K562 (cell line): ENCODE data around the gene ZBTB24. TPM values are rescaled to one million over a fixed set of nuclear protein-coding genes. Genes with fewer than 3 reads are reported as not detected.
A peak's percentile ranks its signal among the peaks of the same experiment; 100 is the strongest.

Experiments used
- PHF21A ChIP-seq: fragments of 450-650 bp; IDR thresholded peaks from 2 replicates; pipeline ENCODE4 v1.6.1; 2017; ENCODE audit warnings: low read depth, borderline replicate concordance
- PHTF2 ChIP-seq: fragments of 250-450 bp; sonication (Bioruptor Pico); IDR thresholded peaks from 2 replicates; pipeline ENCODE4 v1.5.0; 2021; ENCODE audit warnings: mild to moderate bottlenecking
- RAD21 ChIP-seq, 2 experiments: fragments of 250-450 bp in 1 of 2; fragments of 450-650 bp in 1 of 2; sonication (Bioruptor Pico) in 1 of 2; formaldehyde crosslinking in 1 of 2; IDR thresholded peaks in 1 of 2; conservative IDR thresholded peaks in 1 of 2; 2 replicates each; pipeline versions ENCODE4 v1.4.0 to v1.8.0; 2020 to 2022; ENCODE audit warnings: mild to moderate bottlenecking in 2 of 2, moderate library complexity in 1 of 2
- RB1 ChIP-seq: fragments of 450-650 bp; IDR thresholded peaks from 2 replicates; pipeline ENCODE4 v1.6.1; 2017; ENCODE audit warnings: low read depth, mild to moderate bottlenecking
- SMC3 ChIP-seq: conservative IDR thresholded peaks from 2 replicates; pipeline ENCODE4 v1.6.1; 2011; ENCODE audit warnings: low read depth, low read length, improper control_type of control experiment; ENCODE audit not compliant: insufficient read depth
- USF2 ChIP-seq: sonication (generic); formaldehyde crosslinking; IDR thresholded peaks from 2 replicates; pipeline ENCODE4 v1.5.0; 2020; ENCODE audit warnings: missing genetic modification reagents
- ZC3H11A ChIP-seq: IDR thresholded peaks from 2 replicates; pipeline ENCODE4 v1.6.1; 2012; ENCODE audit warnings: low read depth, low read length, improper control_type of control experiment
- ZKSCAN3 ChIP-seq: fragments of 250-450 bp; sonication (Bioruptor Pico); IDR thresholded peaks from 2 replicates; pipeline ENCODE4 v1.4.0; 2020
- ZKSCAN8 ChIP-seq: fragments of 200-800 bp; sonication (Bioruptor generic); IDR thresholded peaks from 2 replicates; pipeline ENCODE4 v1.6.1; 2016; ENCODE audit warnings: missing genetic modification characterization, missing compliant biosample characterization
- polyA plus RNA-seq, 8 experiments: library from polyadenylated mRNA; depleted of rRNA in 4 of 8; stranded (reverse) in 5 of 8; unstranded in 3 of 8; fragments of >200 nt; fragmentation: Nextera tagmentation in 2 of 8; fragmentation: Illumina TruSeq in 1 of 8; extraction: Ambion mirVana in 2 of 8; extraction: Trizol in 1 of 8; gene quantifications; 2 replicates each; pipeline versions ENCODE4 v1.2.1 to v1.2.3, GENCODE V29; 2011 to 2014; ENCODE audit warnings: inconsistent platforms in 1 of 8, missing spikeins in 1 of 8
- total RNA-seq, 7 experiments: library from RNA; depleted of rRNA in 6 of 7; stranded (reverse); fragments of >200 nt in 6 of 7; fragmentation: Illumina TruSeq in 2 of 7; extraction: Trizol in 2 of 7; gene quantifications; 2 replicates each; pipeline versions ENCODE4 v1.2.1 to v1.2.3, GENCODE V29; 2011 to 2021; ENCODE audit warnings: low replicate concordance in 1 of 7
- TF ChIP-seq, protein P1 (sequence below), 2 experiments: fragments of 450-650 bp; formaldehyde crosslinking in 1 of 2; IDR thresholded peaks; 2 replicates each; pipeline versions ENCODE4 v1.4.0 to v1.6.1; 2014 to 2020; ENCODE audit warnings: mild to moderate bottlenecking in 2 of 2, borderline replicate concordance in 1 of 2, low read depth in 1 of 2
- TF ChIP-seq, protein P2 (sequence below), 3 experiments: IDR thresholded peaks in 2 of 3; conservative IDR thresholded peaks in 1 of 3; 2 replicates each; pipeline ENCODE4 v1.5.1; 2011 to 2012; ENCODE audit warnings: low read length in 3 of 3, mild to moderate bottlenecking in 3 of 3, control low read depth in 2 of 3, improper control_type of control experiment in 1 of 3, inconsistent platforms in 1 of 3, low read depth in 1 of 3, mixed read lengths in 1 of 3, moderate library complexity in 1 of 3; ENCODE audit not compliant: insufficient read depth in 2 of 3

The ZBTB24 gene
- total and polyA plus RNA-seq, 9 of the 15 experiments (the other 6 are each of a cell fraction or from before 2014, with no cell fraction given), result 2.0 to 16.7 (median 8.3) TPM

- TF ChIP-seq, protein P1, sequence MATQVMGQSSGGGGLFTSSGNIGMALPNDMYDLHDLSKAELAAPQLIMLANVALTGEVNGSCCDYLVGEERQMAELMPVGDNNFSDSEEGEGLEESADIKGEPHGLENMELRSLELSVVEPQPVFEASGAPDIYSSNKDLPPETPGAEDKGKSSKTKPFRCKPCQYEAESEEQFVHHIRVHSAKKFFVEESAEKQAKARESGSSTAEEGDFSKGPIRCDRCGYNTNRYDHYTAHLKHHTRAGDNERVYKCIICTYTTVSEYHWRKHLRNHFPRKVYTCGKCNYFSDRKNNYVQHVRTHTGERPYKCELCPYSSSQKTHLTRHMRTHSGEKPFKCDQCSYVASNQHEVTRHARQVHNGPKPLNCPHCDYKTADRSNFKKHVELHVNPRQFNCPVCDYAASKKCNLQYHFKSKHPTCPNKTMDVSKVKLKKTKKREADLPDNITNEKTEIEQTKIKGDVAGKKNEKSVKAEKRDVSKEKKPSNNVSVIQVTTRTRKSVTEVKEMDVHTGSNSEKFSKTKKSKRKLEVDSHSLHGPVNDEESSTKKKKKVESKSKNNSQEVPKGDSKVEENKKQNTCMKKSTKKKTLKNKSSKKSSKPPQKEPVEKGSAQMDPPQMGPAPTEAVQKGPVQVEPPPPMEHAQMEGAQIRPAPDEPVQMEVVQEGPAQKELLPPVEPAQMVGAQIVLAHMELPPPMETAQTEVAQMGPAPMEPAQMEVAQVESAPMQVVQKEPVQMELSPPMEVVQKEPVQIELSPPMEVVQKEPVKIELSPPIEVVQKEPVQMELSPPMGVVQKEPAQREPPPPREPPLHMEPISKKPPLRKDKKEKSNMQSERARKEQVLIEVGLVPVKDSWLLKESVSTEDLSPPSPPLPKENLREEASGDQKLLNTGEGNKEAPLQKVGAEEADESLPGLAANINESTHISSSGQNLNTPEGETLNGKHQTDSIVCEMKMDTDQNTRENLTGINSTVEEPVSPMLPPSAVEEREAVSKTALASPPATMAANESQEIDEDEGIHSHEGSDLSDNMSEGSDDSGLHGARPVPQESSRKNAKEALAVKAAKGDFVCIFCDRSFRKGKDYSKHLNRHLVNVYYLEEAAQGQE (IDR thresholded peaks at IDR 0.05; ENCODE audit: borderline replicate concordance), result peak; percentile 66; the same call in 1 of the 2 replicates
- TF ChIP-seq, protein P1 (CRISPR knock-in tag; IDR thresholded peaks at IDR 0.05; ENCODE audit: low read depth), result no peak
- TF ChIP-seq ZC3H11A (no peak), ZKSCAN3 (CRISPR knock-in tag) (no peak), SMC3 (peak; percentile 62), USF2 (CRISPR knock-in tag) (no peak), PHTF2 (CRISPR knock-in tag) (no peak), ZKSCAN8 (CRISPR knock-in tag) (no peak), RB1 (no peak), PHF21A (peak; percentile 37; the same call in 1 of the 2 replicates), RAD21 (CRISPR knock-in tag; conservative IDR thresholded peaks at IDR 0.05 in 1 of 2, IDR thresholded peaks at IDR 0.05 in 1 of 2) (peak; percentile 74 to 85)
- TF ChIP-seq, protein P2, sequence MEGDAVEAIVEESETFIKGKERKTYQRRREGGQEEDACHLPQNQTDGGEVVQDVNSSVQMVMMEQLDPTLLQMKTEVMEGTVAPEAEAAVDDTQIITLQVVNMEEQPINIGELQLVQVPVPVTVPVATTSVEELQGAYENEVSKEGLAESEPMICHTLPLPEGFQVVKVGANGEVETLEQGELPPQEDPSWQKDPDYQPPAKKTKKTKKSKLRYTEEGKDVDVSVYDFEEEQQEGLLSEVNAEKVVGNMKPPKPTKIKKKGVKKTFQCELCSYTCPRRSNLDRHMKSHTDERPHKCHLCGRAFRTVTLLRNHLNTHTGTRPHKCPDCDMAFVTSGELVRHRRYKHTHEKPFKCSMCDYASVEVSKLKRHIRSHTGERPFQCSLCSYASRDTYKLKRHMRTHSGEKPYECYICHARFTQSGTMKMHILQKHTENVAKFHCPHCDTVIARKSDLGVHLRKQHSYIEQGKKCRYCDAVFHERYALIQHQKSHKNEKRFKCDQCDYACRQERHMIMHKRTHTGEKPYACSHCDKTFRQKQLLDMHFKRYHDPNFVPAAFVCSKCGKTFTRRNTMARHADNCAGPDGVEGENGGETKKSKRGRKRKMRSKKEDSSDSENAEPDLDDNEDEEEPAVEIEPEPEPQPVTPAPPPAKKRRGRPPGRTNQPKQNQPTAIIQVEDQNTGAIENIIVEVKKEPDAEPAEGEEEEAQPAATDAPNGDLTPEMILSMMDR (IDR thresholded peaks at IDR 0.05 in 2 of 3, conservative IDR thresholded peaks at IDR 0.05 in 1 of 3; ENCODE audit: insufficient read depth in 2 of 3, low read depth in 1 of 3, low read length in 3 of 3), result peak; percentile 57 to 83 (median 69)
Observed at GRCh38 chr6:109526905-109527628, 44.0 kb upstream of the ZBTB24 start (continued).
